Measurements from ENCODE around the gene BUB1B.
"Not testable (repeated sequence)": the region's sequence is repeated elsewhere in the genome, so short reads cannot be mapped to it uniquely, and the experiment has no call there.

The BUB1B gene

GRCh38 chr15:40150163-40150925 lies 10.5 kb upstream of the BUB1B start:
- Histone ChIP-seq H3K4me1 (ENCODE audit: control insufficient read depth in 1 of 2, insufficient read depth in 1 of 2, low read depth in 1 of 2, low read length in 1 of 2) (peaks cover 13 to 15% of the 10 kb centered on the region in 2 experiments), H3K4me3 (ENCODE audit: low read depth in 1 of 2, low read length in 1 of 2) (no peak overlapping the region), H3K27me3 (no peaks in the 10 kb centered on the region), H3K36me3 (no peaks in the 10 kb centered on the region), H3K27ac (no peak overlapping the region), H3K9me3 (no peaks in the 10 kb centered on the region)
- TF ChIP-seq CTCF (IDR thresholded peaks at IDR 0.05): no peak

GRCh38 chr15:40151499-40151898 lies 9.4 kb upstream of the BUB1B start:
- no peak overlapping the region for H3K27ac ChIP-seq
- H3K27me3 ChIP-seq: no peaks in the 10 kb centered on the region
- H3K36me3 ChIP-seq: no peaks in the 10 kb centered on the region
- no peaks in the 10 kb centered on the region for H3K9me3 ChIP-seq
- peaks cover 13 to 15% of the 10 kb centered on the region in 2 experiments for H3K4me1 ChIP-seq (ENCODE audit: control insufficient read depth in 1 of 2, insufficient read depth in 1 of 2, low read depth in 1 of 2, low read length in 1 of 2)
- no peak overlapping the region for H3K4me3 ChIP-seq (ENCODE audit: low read depth in 1 of 2, low read length in 1 of 2)
- no peak for TF ChIP-seq CTCF (IDR thresholded peaks at IDR 0.05)

- Histone ChIP-seq H3K27ac (no peak overlapping the region), H3K9me3 (no peaks in the 10 kb centered on the region), H3K4me3 (ENCODE audit: low read depth in 1 of 2, low read length in 1 of 2) (no peak overlapping the region), H3K36me3 (no peaks in the 10 kb centered on the region), H3K4me1 (ENCODE audit: control insufficient read depth in 1 of 2, insufficient read depth in 1 of 2, low read depth in 1 of 2, low read length in 1 of 2) (peaks cover 13 to 15% of the 10 kb centered on the region in 2 experiments), H3K27me3 (no peaks in the 10 kb centered on the region)
- TF ChIP-seq CTCF (IDR thresholded peaks at IDR 0.05): no peak
These were observed 8.9 kb upstream of the BUB1B start for GRCh38 chr15:40151991-40152390.

- not testable (repeated sequence) for H3K36me3 ChIP-seq; H3K4me3 ChIP-seq (ENCODE audit: low read depth in 1 of 2, low read length in 1 of 2); H3K27ac ChIP-seq; H3K9me3 ChIP-seq; H3K27me3 ChIP-seq
- peaks cover 20 to 26% of the 10 kb centered on the region in 2 experiments for H3K4me1 ChIP-seq (ENCODE audit: control insufficient read depth in 1 of 2, insufficient read depth in 1 of 2, low read depth in 1 of 2, low read length in 1 of 2)
These were observed 6.0 kb upstream of the BUB1B start for GRCh38 chr15:40154821-40155220.

GRCh38 chr15:40155270-40155910 lies 5.5 kb upstream of the BUB1B start:
- Histone ChIP-seq H3K4me1 (ENCODE audit: control insufficient read depth in 1 of 2, insufficient read depth in 1 of 2, low read depth in 1 of 2, low read length in 1 of 2) (peaks cover 15 to 23% of the 10 kb centered on the region in 2 experiments), H3K4me3 (ENCODE audit: low read depth in 1 of 2, low read length in 1 of 2) (no peak overlapping the region), H3K27ac (no peak overlapping the region), H3K27me3 (no peaks in the 10 kb centered on the region), H3K9me3 (no peaks in the 10 kb centered on the region), H3K36me3 (no peaks in the 10 kb centered on the region)
- TF ChIP-seq CTCF (IDR thresholded peaks at IDR 0.05): no peak

GRCh38 chr15:40157778-40158447 lies 3.0 kb upstream of the BUB1B start:
- Histone ChIP-seq H3K27ac (no peak overlapping the region), H3K36me3 (no peaks in the 10 kb centered on the region), H3K4me1 (ENCODE audit: control insufficient read depth in 1 of 2, insufficient read depth in 1 of 2, low read depth in 1 of 2, low read length in 1 of 2) (peaks cover 27 to 41% of the 10 kb centered on the region in 2 experiments), H3K4me3 (ENCODE audit: low read depth in 1 of 2, low read length in 1 of 2) (no peak overlapping the region), H3K9me3 (no peaks in the 10 kb centered on the region), H3K27me3 (no peaks in the 10 kb centered on the region)
- TF ChIP-seq CTCF (IDR thresholded peaks at IDR 0.05): no peak

Measured in neutrophil (primary cell).